ENCODE measurements around the gene SSC5D. TPM values are rescaled to one million over a fixed set of nuclear protein-coding genes. Genes with fewer than 3 reads are reported as not detected.

The SSC5D gene
- total RNA-seq, 4 donors from 2014 or later: 1.7 to 2.9 (median 2.2) TPM

DNA sequence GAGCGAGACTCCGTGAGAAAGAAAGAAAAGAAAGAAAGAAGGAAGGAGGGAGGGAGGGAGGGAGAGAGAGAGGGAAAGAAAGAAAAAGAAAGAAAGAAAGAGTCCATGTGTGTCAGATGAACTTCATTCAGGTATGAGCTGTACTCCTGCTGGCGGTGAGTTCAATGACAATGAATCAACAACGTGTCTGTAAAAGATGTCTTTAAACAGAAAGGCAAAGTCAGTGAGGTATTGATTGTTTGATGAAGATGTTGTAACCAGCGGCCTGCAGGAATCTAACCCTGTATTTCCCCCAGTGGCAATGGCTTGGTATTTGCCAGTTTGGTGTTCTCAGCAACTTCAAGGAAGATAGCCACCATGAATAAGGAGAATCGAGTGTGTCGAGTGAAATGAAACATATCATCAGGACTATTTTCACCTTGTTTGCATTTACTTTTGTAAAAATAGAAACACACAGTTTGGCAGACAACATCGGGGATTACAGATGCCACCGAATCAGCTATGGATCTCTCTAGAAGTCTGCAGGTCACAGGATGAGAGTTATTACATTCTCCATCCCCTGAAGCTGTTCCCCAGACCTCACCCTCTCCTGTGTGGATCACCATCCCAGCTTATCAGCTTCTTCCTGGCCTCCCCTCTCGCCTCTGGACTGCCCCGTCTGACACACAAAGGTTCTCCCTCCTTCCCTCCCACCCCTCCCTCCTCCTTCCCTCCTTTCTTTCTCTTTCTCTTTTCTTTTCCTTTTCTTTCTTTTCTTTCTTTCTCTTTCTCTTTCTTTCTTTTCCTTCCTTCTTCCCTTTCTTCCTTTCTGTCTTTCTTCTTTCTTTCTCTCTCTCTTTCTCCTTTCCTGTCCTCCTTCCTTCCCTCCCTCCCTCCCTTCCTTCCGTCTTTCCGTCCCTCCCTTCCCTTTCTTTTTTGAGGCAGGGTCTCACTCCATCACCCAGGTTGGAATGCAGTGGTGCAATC is 65.3 kb downstream of the SSC5D start:
- H3K9me3 ChIP-seq: no peaks in the 10 kb centered on the region
- no peak for DNase-seq
- H3K27me3 ChIP-seq: no peaks in the 10 kb centered on the region
- no peak overlapping the region for H3K27ac ChIP-seq
- H3K4me3 ChIP-seq (replicated peaks in 1 of 3): no peak overlapping the region
- no peaks in the 10 kb centered on the region for H3K36me3 ChIP-seq
- WGBS, 2 donors: 68% methylated on average over 13 of the region's 13 CpGs
- TF ChIP-seq CTCF (IDR thresholded peaks at IDR 0.05) (no peak), POLR2A (IDR thresholded peaks at IDR 0.05) (no peak)
- intact Hi-C loops (cut with DNase I): no loop called here
- H3K4me1 ChIP-seq: peaks cover 20 to 27% of the 10 kb centered on the region in 2 donors

- no peak for DNase-seq
- no peaks in the 10 kb centered on the region for H3K36me3 ChIP-seq
- H3K27me3 ChIP-seq: no peaks in the 10 kb centered on the region
- 94 to 99% methylated on average over 9 of the region's 9 CpGs for WGBS, 2 donors
- intact Hi-C loops (cut with DNase I): no loop called here
- no peak overlapping the region for H3K4me3 ChIP-seq (replicated peaks in 1 of 3)
- H3K27ac ChIP-seq: no peak overlapping the region
- TF ChIP-seq CTCF (IDR thresholded peaks at IDR 0.05): no peak
- no peak for TF ChIP-seq POLR2A (IDR thresholded peaks at IDR 0.05)
- H3K9me3 ChIP-seq: no peaks in the 10 kb centered on the region
- H3K4me1 ChIP-seq: peaks cover 22% of the 10 kb centered on the region in 2 donors
Measured at GRCh38 chr19:55554302-55554701, 66.1 kb downstream of the SSC5D start.

DNA sequence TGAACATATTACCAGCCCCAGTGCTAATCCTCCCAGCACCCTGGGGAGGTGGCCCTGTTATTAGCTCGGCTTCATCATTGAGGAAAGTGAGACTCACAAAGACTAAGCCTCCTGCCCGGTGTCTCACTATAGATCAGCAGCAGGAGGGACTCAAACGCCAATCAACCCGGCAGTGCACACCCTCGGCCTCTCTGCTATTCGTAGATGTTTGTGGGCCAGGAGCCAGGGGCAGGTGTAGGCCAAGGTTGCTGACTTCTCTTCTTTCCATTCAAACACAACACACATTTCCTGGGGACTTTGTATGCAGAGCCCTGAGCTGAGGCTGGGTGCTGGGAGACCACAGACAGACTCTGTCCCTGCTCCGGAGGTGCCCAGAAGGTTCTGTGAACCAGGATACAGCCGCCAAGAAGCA is 66.5 kb downstream of the SSC5D start:
- no peaks in the 10 kb centered on the region for H3K9me3 ChIP-seq
- 77 to 78% methylated on average over 3 to 8 of the region's 8 CpGs for WGBS, 2 donors
- H3K4me1 ChIP-seq: peaks cover 18 to 19% of the 10 kb centered on the region in 2 donors
- no peaks in the 10 kb centered on the region for H3K27me3 ChIP-seq
- no peak overlapping the region for H3K4me3 ChIP-seq (replicated peaks in 1 of 3)
- DNase-seq: no peak
- no peak for TF ChIP-seq POLR2A (IDR thresholded peaks at IDR 0.05)
- no peak for TF ChIP-seq CTCF (IDR thresholded peaks at IDR 0.05)
- no peak overlapping the region for H3K27ac ChIP-seq
- no peaks in the 10 kb centered on the region for H3K36me3 ChIP-seq
- intact Hi-C loops (cut with DNase I): no loop called here

DNA sequence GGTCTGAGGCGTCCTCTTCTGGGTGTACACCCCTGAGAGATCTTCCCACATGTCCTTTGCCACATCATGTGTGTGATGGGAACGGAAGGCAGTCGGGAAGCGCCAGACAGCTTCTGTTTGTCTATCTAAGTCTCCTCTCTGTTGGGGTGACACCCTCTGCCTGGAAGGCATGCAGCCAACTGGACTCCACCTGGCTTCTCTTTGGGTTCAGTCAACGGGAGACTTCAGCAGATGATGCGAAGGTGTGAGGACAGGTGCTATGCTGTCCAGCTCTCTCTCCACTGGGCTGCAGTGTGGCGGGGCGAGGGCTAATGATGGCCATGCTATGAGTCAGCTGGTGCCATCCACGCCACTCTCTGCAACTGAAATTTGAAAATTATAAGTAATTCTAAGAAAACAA is 71.4 kb downstream of the SSC5D start:
- Histone ChIP-seq H3K9me3 (no peaks in the 10 kb centered on the region), H3K4me3 (replicated peaks in 1 of 3) (no peak overlapping the region), H3K36me3 (no peaks in the 10 kb centered on the region), H3K4me1 (peaks cover 4 to 7% of the 10 kb centered on the region in 2 donors), H3K27me3 (no peaks in the 10 kb centered on the region), H3K27ac (no peak overlapping the region)
- DNase-seq: no peak
- 84% methylated on average over 9 of the region's 9 CpGs for WGBS, 2 donors
- TF ChIP-seq POLR2A (IDR thresholded peaks at IDR 0.05): no peak
- no peak for TF ChIP-seq CTCF (IDR thresholded peaks at IDR 0.05)
- intact Hi-C loops (cut with DNase I): no loop called here

- no peak for DNase-seq
- 66 to 68% methylated on average over 12 of the region's 12 CpGs for WGBS, 2 donors
- H3K36me3 ChIP-seq: no peaks in the 10 kb centered on the region
- no peaks in the 10 kb centered on the region for H3K27me3 ChIP-seq
- H3K9me3 ChIP-seq: no peaks in the 10 kb centered on the region
- no peak overlapping the region for H3K27ac ChIP-seq
- H3K4me1 ChIP-seq: peaks cover 2 to 4% of the 10 kb centered on the region in 2 donors
- no peak overlapping the region for H3K4me3 ChIP-seq (replicated peaks in 1 of 3)
- no peak for TF ChIP-seq CTCF (IDR thresholded peaks at IDR 0.05)
- TF ChIP-seq POLR2A (IDR thresholded peaks at IDR 0.05): no peak
- intact Hi-C loops (cut with DNase I): no loop called here
Measured at GRCh38 chr19:55563261-55563690, 75.0 kb downstream of the SSC5D start.

All from thyroid gland (tissue), 4 donors.